Effector memory CD4-positive, alpha-beta T cell (primary cell): ENCODE results near the gene CHST10.

Experiments
- DNase-seq, 3 donors: peaks; one replicate each; pipeline ENCODE4 v3.0.0-alpha.2; 2020
- H3K27ac ChIP-seq: 2 replicates; pipeline ENCODE4 v1.7.0; 2013; ENCODE audit warnings: mild to moderate bottlenecking, low read length, moderate library complexity; ENCODE audit not compliant: insufficient read depth, poor library complexity, severe bottlenecking
- H3K27me3 ChIP-seq: replicated peaks from 2 replicates; pipeline ENCODE4 v1.7.0; 2013; ENCODE audit warnings: mild to moderate bottlenecking, low read length; ENCODE audit not compliant: insufficient read depth, control insufficient read depth, poor library complexity, severe bottlenecking
- H3K36me3 ChIP-seq: 2 replicates; pipeline ENCODE4 v1.7.0; 2013; ENCODE audit warnings: mild to moderate bottlenecking, low read length, moderate library complexity; ENCODE audit not compliant: control insufficient read depth, insufficient read depth
- H3K4me1 ChIP-seq: 2 replicates; pipeline ENCODE4 v1.7.0; 2013; ENCODE audit warnings: low read length, mild to moderate bottlenecking; ENCODE audit not compliant: control insufficient read depth, insufficient read depth, poor library complexity, severe bottlenecking
- H3K4me3 ChIP-seq: 2 replicates; pipeline ENCODE4 v1.7.0; 2013; ENCODE audit warnings: low read length, low read depth, mild to moderate bottlenecking; ENCODE audit not compliant: insufficient read depth, poor library complexity, severe bottlenecking
- H3K9me3 ChIP-seq: 2 replicates; pipeline ENCODE4 v1.7.0; 2013; ENCODE audit warnings: mild to moderate bottlenecking, low read length, moderate library complexity; ENCODE audit not compliant: control insufficient read depth

Gene CHST10

DNA sequence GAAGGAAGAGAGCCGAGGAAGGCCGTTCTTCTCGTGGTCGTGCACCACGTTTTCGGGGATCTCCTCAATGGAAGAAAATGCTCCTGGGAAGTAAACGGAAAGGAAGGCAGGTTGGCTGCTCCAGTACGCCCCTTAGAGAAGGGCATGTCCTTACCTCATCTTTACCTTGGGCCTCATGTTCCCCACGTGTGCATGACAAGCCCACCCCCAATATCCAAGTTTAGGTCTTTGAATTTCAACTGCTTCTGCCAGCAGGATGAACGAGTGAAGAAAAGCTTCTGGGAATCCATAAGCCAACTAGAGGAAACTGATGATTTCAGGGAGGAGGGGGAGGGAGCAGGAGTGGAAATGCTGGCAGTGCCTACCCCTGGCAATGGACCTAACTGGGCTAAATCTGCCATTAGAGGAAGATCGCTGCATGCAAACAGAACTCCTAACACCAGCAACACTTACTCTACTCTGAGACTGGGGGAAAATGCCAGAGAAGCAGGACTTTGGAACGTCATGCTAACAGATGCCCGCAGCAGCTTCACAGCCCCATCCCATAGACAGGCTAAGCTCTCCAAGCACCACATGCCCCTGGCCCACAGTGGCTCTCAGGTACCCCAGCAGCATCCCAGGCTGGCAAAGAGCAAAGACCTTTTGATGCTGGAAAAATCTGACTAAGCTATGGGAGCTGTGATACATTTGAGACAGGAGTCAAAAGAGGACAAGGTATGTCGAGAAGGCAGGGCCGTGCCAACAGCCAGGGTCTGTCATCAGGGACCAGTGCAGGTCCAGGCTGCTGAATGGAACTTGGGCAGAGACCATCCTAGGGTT lies 21.7 kb downstream of the CHST10 start:
- H3K27me3 ChIP-seq = no peaks in the 10 kb centered on the region
- no peak overlapping the region for H3K27ac ChIP-seq
- H3K36me3 ChIP-seq = no peaks in the 10 kb centered on the region
- no peak for DNase-seq
- H3K4me1 ChIP-seq = no peaks in the 10 kb centered on the region
- H3K4me3 ChIP-seq = no peak overlapping the region
- H3K9me3 ChIP-seq = no peaks in the 10 kb centered on the region

DNA sequence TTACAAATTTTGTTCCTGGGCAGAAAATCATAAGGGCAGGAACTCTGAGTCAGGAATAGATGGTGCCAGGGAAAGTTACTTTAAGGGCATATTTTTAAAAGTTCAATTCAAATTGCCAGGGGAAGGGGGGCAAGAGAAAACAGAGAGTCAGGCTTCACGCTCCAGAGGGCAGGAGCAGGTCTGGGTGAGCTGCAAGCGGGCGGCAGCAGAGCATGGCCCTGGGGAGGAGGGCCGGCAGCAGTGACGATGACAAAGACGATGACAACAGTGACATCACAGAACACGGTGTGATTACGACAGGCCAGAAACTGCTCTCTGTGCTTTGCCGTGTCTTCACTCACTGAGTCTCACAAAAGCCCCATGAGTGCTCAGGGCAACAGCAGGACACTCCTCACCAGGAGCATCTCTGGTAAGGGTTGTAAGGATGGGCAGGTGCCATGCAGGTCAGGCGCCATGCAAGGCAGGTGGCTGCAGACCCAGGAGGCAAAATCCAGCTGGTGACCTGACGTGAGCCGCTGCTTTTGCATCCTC lies 23.3 kb downstream of the CHST10 start:
- Histone ChIP-seq H3K36me3 (no peaks in the 10 kb centered on the region), H3K27ac (no peak overlapping the region), H3K9me3 (no peaks in the 10 kb centered on the region), H3K4me1 (no peaks in the 10 kb centered on the region), H3K27me3 (no peaks in the 10 kb centered on the region), H3K4me3 (no peak overlapping the region)
- no peak for DNase-seq

DNA sequence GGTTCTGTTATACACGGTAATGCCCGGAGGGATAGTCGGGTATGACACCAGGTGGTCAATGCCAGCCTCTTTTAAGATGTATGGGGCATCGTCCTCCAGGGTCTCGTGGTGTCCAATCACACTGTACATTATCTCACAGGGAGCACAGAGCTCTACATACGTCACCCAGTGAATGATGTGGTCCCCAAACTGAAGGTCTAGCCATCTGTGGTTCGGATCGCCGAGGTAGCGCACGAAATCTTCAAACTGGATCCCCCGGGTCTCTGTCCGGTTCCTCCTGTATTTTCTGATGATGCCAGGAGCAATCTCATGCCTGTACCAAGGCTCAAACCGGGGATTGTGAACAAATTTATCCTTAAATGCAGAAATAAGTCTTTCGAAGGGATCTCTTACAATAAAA lies 24.1 kb downstream of the CHST10 start:
- Histone ChIP-seq H3K4me3 (no peak overlapping the region), H3K36me3 (no peaks in the 10 kb centered on the region), H3K27me3 (no peaks in the 10 kb centered on the region), H3K27ac (no peak overlapping the region), H3K4me1 (no peaks in the 10 kb centered on the region), H3K9me3 (no peaks in the 10 kb centered on the region)
- no peak for DNase-seq

DNA sequence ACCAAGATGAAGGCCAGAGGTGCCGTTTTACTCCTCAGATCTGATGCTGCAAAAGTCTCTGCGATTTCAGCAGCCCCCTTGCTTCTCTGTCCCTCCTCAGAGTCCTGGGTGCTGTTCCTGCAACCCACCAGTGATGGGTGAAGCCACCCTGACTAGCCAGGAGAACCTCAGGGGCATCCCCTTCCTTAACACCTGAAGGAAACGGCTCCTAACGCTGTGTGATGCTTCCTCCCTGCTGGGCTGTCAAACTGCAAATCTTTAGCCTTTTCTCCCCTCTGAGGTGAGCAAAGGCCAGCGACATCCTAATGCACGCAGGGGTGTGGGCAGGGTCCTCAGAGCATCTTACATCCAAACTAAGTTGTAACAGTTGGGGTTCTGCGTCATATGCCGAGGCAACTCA lies 24.8 kb downstream of the CHST10 start:
- Histone ChIP-seq H3K4me3 (no peak overlapping the region), H3K4me1 (no peaks in the 10 kb centered on the region), H3K9me3 (no peaks in the 10 kb centered on the region), H3K27me3 (no peaks in the 10 kb centered on the region), H3K27ac (no peak overlapping the region), H3K36me3 (no peaks in the 10 kb centered on the region)
- DNase-seq = no peak

DNA sequence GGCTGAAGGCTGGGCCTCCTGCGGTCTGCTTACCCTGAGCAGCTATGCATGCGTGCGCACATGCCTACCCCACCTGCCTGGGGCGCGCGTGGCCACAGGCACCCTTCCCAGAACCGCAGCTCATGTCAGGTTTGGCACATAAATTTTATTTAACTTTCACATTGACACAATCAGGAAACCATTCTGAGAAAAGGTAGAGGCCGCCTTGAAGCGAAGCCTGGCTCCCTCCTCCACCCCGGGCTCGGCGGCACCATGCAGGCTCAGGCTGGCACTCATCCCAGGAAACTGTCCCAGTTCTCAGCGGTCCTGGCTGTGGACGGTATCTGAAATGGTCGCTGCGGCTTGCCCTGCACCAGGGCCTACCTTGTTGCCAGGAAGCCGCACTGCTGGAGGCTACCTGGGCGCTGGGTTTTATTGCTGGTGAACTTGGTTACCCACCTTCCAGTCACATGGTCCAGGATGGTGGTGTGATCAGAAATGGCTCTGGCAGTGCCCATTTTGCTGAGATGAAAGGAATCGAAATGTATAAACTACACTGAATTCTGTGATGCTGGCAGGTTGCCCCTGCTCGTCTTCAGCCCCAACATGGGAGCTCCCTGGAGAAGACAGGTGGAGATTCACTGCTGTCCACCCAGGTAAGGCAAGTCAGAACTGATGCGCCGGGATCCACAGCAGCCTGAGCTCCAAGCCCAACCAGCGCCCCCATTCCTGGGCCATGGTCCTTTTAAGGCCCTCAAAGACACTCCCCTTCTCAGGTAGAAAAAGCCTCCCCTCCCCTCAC lies 25.5 kb downstream of the CHST10 start:
- Histone ChIP-seq H3K4me3 (no peak overlapping the region), H3K36me3 (no peaks in the 10 kb centered on the region), H3K9me3 (no peaks in the 10 kb centered on the region), H3K27ac (no peak overlapping the region), H3K4me1 (no peaks in the 10 kb centered on the region), H3K27me3 (no peaks in the 10 kb centered on the region)
- DNase-seq = no peak

DNA sequence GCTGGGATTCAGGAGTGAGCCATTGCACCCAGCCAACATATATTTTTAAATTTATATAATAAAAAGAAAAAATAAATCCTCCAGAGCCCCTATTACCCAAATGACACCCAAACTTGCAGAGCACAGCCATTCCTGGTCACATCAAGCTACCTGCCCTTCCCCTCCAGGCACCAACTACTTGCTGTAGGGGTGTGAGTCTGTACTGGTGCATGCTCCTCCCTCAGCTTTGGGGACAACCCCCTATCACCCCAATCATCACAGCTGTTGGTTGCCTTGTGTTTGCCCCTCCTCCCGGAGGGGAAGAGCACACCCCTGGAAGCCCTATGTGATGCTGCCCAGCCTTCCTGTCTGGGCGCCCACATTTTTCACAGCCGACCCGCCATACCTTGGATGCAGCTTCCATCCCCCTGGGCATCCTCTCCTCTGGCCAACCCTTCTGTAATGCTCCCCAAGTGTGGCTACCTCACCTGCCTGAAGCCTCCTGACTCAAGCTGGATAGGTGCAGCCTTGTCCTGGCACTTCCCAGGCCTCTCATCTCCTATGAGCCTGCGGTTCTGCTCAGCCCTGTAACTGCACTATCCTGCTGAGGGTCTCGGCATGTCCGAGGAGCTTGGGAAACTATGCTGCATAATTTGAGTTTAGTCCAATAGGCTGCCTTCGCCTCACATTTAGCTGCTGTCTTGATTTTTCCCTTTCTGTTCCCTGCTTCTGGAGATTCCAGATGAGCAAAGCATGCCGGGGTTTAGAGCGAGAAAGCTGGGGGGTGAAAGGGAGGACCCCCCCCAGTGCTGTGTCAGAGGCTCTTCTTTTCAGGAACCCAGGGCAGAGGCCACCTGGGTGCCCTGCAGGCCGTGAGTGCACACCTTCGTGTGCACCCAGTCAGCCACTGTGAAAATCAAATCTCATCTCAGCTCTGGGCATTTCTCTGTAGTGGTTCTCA lies 27.2 kb downstream of the CHST10 start:
- no peaks in the 10 kb centered on the region for H3K36me3 ChIP-seq
- no peaks in the 10 kb centered on the region for H3K4me1 ChIP-seq
- H3K27me3 ChIP-seq = no peaks in the 10 kb centered on the region
- H3K9me3 ChIP-seq = no peaks in the 10 kb centered on the region
- no peak overlapping the region for H3K4me3 ChIP-seq
- no peak overlapping the region for H3K27ac ChIP-seq
- no peak for DNase-seq

DNA sequence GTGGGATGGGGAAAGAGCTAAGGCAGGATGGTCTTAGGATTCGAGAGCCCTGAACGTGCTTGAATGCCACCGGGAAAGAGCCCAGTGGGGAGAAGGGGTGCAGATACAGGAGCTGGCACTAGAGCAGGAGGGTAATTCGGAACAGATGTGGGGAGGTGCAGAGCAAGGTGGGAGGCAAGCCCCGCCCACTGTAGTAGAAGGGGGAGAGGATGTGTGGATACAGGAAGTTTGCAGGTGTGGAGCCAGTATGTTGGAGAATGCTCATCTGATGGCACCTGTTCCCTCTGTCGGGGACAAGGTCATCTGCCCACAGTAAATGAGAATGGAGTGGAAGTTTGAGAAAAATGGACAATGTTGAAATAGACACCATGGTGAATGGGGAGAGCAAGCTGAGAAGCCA lies 28.8 kb downstream of the CHST10 start:
- Histone ChIP-seq H3K27ac (no peak overlapping the region), H3K9me3 (no peaks in the 10 kb centered on the region), H3K4me1 (no peaks in the 10 kb centered on the region), H3K4me3 (no peak overlapping the region), H3K36me3 (no peaks in the 10 kb centered on the region), H3K27me3 (no peaks in the 10 kb centered on the region)
- no peak for DNase-seq

DNA sequence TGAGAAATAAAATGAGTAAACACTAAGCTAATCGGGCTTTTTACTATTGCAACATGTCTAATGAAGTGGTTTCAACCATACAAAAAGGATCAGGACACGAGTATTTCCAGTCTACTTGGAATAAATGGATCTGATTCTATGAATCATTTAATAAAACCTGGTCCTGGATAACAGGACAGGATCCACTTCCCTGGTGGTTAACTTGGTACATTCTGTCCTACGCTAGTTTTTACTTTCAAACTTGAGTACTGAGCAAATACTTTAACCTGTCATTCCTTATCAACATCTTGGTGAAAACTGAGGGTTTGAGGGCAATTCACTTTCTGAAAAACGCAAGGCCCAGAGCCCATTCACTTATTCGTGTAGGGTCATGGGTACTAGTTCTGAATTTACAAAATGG lies 33.5 kb downstream of the CHST10 start:
- H3K9me3 ChIP-seq = no peaks in the 10 kb centered on the region
- H3K27ac ChIP-seq = no peak overlapping the region
- H3K27me3 ChIP-seq = no peaks in the 10 kb centered on the region
- no peak for DNase-seq
- H3K4me1 ChIP-seq = no peaks in the 10 kb centered on the region
- H3K36me3 ChIP-seq = no peaks in the 10 kb centered on the region
- no peak overlapping the region for H3K4me3 ChIP-seq

DNA sequence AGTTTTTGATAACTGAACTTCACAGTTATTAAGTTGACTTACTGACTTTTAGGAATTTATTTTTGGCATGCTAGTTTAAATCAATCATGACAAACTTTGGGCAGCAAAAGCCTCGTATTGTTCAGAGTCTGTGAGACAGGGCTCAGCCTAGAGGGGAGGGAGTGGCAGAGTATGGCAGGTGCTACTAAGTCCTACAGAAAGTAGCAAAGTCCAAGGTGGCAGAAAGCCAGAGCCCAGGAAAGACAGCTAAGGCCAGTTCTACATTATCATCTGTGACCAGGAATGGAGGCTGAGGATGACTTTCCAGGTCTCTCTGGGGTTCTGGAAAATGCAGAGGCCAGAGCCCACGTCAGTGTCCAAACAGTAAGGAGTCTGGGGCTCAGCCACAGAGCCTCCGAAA lies 34.2 kb downstream of the CHST10 start:
- no peak for DNase-seq
- Histone ChIP-seq H3K27ac (no peak overlapping the region), H3K36me3 (no peaks in the 10 kb centered on the region), H3K27me3 (no peaks in the 10 kb centered on the region), H3K4me1 (no peaks in the 10 kb centered on the region), H3K9me3 (no peaks in the 10 kb centered on the region), H3K4me3 (no peak overlapping the region)
